Ascending aorta (tissue), 2 donors: ENCODE results near the gene CD7. TPM values are rescaled to one million over a fixed set of nuclear protein-coding genes. Genes with fewer than 3 reads are reported as not detected.
A peak's percentile ranks its signal among the peaks of the same experiment; 100 is the strongest.

Experiments used
- DNase-seq, 2 donors: peaks; one replicate each; pipeline ENCODE4 v3.0.0-alpha.2; 2019; ENCODE audit warnings: low spot score in 2 of 2
- H3K27ac ChIP-seq, 2 donors: fragments of 200-600 bp; sonication (generic); one replicate each; pipeline ENCODE4 v1.5.1; 2016 to 2017; ENCODE audit warnings: mild to moderate bottlenecking in 1 of 2
- H3K27me3 ChIP-seq: fragments of 200-600 bp; sonication (generic); one replicate; pipeline ENCODE4 v1.5.1; 2017
- H3K36me3 ChIP-seq, 2 donors: fragments of 200-600 bp; sonication (generic); one replicate each; pipeline ENCODE4 v1.5.1; 2016
- H3K4me1 ChIP-seq, 2 donors: fragments of 200-600 bp; sonication (generic); one replicate each; pipeline ENCODE4 v1.5.1; 2016 to 2017; ENCODE audit warnings: mild to moderate bottlenecking in 1 of 2
- H3K4me3 ChIP-seq, 2 donors: fragments of 200-600 bp; sonication (generic); one replicate each; pipeline ENCODE4 v1.5.1; 2016 to 2017; ENCODE audit warnings: mild to moderate bottlenecking in 1 of 2
- H3K9me3 ChIP-seq, 2 donors: fragments of 200-600 bp; sonication (generic); one replicate each; pipeline ENCODE4 v1.5.1; 2016
- CTCF ChIP-seq, 3 experiments: fragments of 200-600 bp in 2 of 3; fragments of 450-650 bp in 1 of 3; sonication (generic) in 2 of 3; IDR thresholded peaks; one replicate each; pipeline ENCODE4 v1.5.1; 2016 to 2019; ENCODE audit warnings: antibody characterized with exemption in 3 of 3, mild to moderate bottlenecking in 1 of 3, moderate library complexity in 1 of 3
- intact Hi-C: fragments of 100-400 bp; cut with DNase I; formaldehyde crosslinking; loops from one replicate; pipeline ENCODE4 v1.15.1; 2023
- total RNA-seq: library from RNA; depleted of rRNA; stranded (reverse); fragments of >200 nt; gene quantifications from one replicate; pipeline ENCODE4 v1.1.0, GENCODE V29; 2016

CD7 gene
- total RNA-seq, 1 donor from 2014 or later, result 6.7 TPM

GRCh38 chr17:82353484-82353883 is 36.1 kb upstream of the CD7 start:
- no peak for DNase-seq
- no peak for TF ChIP-seq CTCF (IDR thresholded peaks at IDR 0.05)
- no peaks in the 10 kb centered on the region for H3K27me3 ChIP-seq
- H3K36me3 ChIP-seq, result no peaks in the 10 kb centered on the region
- intact Hi-C loops, result no loop called here
- H3K27ac ChIP-seq, result no peak overlapping the region
- no peaks in the 10 kb centered on the region for H3K9me3 ChIP-seq
- H3K4me1 ChIP-seq, result peaks cover 7 to 10% of the 10 kb centered on the region in 2 donors
- H3K4me3 ChIP-seq, result no peak overlapping the region

- H3K27me3 ChIP-seq, result no peaks in the 10 kb centered on the region
- no peak overlapping the region for H3K27ac ChIP-seq
- TF ChIP-seq CTCF (IDR thresholded peaks at IDR 0.05), result peak in 2 of 3 experiments; percentile 94 to 96
- peaks cover 7 to 10% of the 10 kb centered on the region in 2 donors for H3K4me1 ChIP-seq
- no peak overlapping the region for H3K4me3 ChIP-seq
- H3K36me3 ChIP-seq, result no peaks in the 10 kb centered on the region
- DNase-seq, result peak in 1 of 2 donors; percentile 92
- H3K9me3 ChIP-seq, result no peaks in the 10 kb centered on the region
- intact Hi-C loops, result loop anchor here (1.0 to 2.0 kb wide), 3 partner anchors 62 to 423 kb away; no protein-coding TSS in a partner anchor
Observed at GRCh38 chr17:82351713-82352488, 34.5 kb upstream of the CD7 start.

GRCh38 chr17:82351254-82351712 is 33.9 kb upstream of the CD7 start:
- H3K4me1 ChIP-seq, result peaks cover 6 to 10% of the 10 kb centered on the region in 2 donors
- no peaks in the 10 kb centered on the region for H3K36me3 ChIP-seq
- H3K9me3 ChIP-seq, result no peaks in the 10 kb centered on the region
- no peak overlapping the region for H3K27ac ChIP-seq
- no peak overlapping the region for H3K4me3 ChIP-seq
- no peaks in the 10 kb centered on the region for H3K27me3 ChIP-seq
- DNase-seq, result no peak
- intact Hi-C loops, result loop anchor here (2.0 kb wide), 2 partner anchors 202 to 424 kb away; no protein-coding TSS in a partner anchor
- TF ChIP-seq CTCF (IDR thresholded peaks at IDR 0.05), result no peak

GRCh38 chr17:82350182-82351030 is 33.0 kb upstream of the CD7 start:
- intact Hi-C loops, result loop anchor here (2.0 kb wide), 2 partner anchors 202 to 424 kb away; no protein-coding TSS in a partner anchor
- Histone ChIP-seq H3K36me3 (no peaks in the 10 kb centered on the region), H3K4me3 (no peak overlapping the region), H3K9me3 (no peaks in the 10 kb centered on the region), H3K4me1 (peaks cover 0 to 3% of the 10 kb centered on the region in 2 donors), H3K27ac (no peak overlapping the region), H3K27me3 (no peaks in the 10 kb centered on the region)
- DNase-seq, result no peak
- TF ChIP-seq CTCF (IDR thresholded peaks at IDR 0.05), result no peak

- intact Hi-C loops, result no loop called here
- no peak for TF ChIP-seq CTCF (IDR thresholded peaks at IDR 0.05)
- no peak overlapping the region for H3K27ac ChIP-seq
- H3K27me3 ChIP-seq, result no peaks in the 10 kb centered on the region
- no peaks in the 10 kb centered on the region for H3K36me3 ChIP-seq
- no peak for DNase-seq
- peaks cover 0 to 3% of the 10 kb centered on the region in 2 donors for H3K4me1 ChIP-seq
- no peaks in the 10 kb centered on the region for H3K9me3 ChIP-seq
- H3K4me3 ChIP-seq, result no peak overlapping the region
Observed at GRCh38 chr17:82349287-82349701, 31.9 kb upstream of the CD7 start.
